Measurements from ENCODE around the gene KRT7. TPM values are rescaled to one million over a fixed set of nuclear protein-coding genes. Genes with fewer than 3 reads are reported as not detected.
"Not testable (repeated sequence)": the region's sequence is repeated elsewhere in the genome, so short reads cannot be mapped to it uniquely, and the experiment has no call there.

Gene KRT7
- total RNA-seq, 1 experiment from 2014 or later, result 13.9 TPM

GRCh38 chr12:52285172-52285745 is 52.2 kb downstream of the KRT7 start:
- TF ChIP-seq CTCF (IDR thresholded peaks at IDR 0.05; ENCODE audit: insufficient read depth in 1 of 2, low read depth in 1 of 2, low read length in 1 of 2, severe bottlenecking in 1 of 2, unreplicated experiment in 1 of 2), result no peak
- Mint-ChIP-seq H3K36me3 (ENCODE audit: insufficient read depth, unreplicated experiment) (no peaks in the 10 kb centered on the region), H3K4me3 (ENCODE audit: unreplicated experiment) (no peak overlapping the region), H3K27ac (ENCODE audit: unreplicated experiment) (no peak overlapping the region), H3K9me3 (ENCODE audit: unreplicated experiment) (no peaks in the 10 kb centered on the region), H3K4me1 (ENCODE audit: low read depth, unreplicated experiment) (peaks cover 7% of the 10 kb centered on the region), H3K27me3 (ENCODE audit: insufficient read depth, unreplicated experiment) (no peaks in the 10 kb centered on the region)
- Histone ChIP-seq H3K27me3 (replicated peaks; ENCODE audit: control insufficient read depth, insufficient read depth, low read length) (no peaks in the 10 kb centered on the region), H3K36me3 (ENCODE audit: control insufficient read depth, insufficient read depth, low read length) (no peaks in the 10 kb centered on the region), H3K4me1 (peaks cover 16% of the 10 kb centered on the region), H3K9me3 (no peaks in the 10 kb centered on the region), H3K4me3 (ENCODE audit: low read depth, low read length) (no peak overlapping the region)
- CTCF ChIA-PET, result no interaction called here
- intact Hi-C loops (cut with micrococcal nuclease; ENCODE audit: unreplicated experiment), result no loop called here
- no TSS peak for BruUV-seq (replicated peaks)
- no peak for DNase-seq
- POLR2A ChIA-PET, result no interaction called here

- Mint-ChIP-seq H3K9me3 (ENCODE audit: unreplicated experiment) (no peaks in the 10 kb centered on the region), H3K27ac (ENCODE audit: unreplicated experiment) (no peak overlapping the region), H3K27me3 (ENCODE audit: insufficient read depth, unreplicated experiment) (no peaks in the 10 kb centered on the region), H3K4me3 (ENCODE audit: unreplicated experiment) (no peak overlapping the region), H3K36me3 (ENCODE audit: insufficient read depth, unreplicated experiment) (no peaks in the 10 kb centered on the region), H3K4me1 (ENCODE audit: low read depth, unreplicated experiment) (peaks cover 7% of the 10 kb centered on the region)
- H3K27me3 ChIP-seq (replicated peaks; ENCODE audit: control insufficient read depth, insufficient read depth, low read length), result no peaks in the 10 kb centered on the region
- BruUV-seq (replicated peaks), result no TSS peak
- peaks cover 9% of the 10 kb centered on the region for H3K4me1 ChIP-seq
- POLR2A ChIA-PET, result no interaction called here
- DNase-seq, result no peak
- intact Hi-C loops (cut with micrococcal nuclease; ENCODE audit: unreplicated experiment), result no loop called here
- H3K9me3 ChIP-seq, result no peaks in the 10 kb centered on the region
- H3K4me3 ChIP-seq (ENCODE audit: low read depth, low read length), result no peak overlapping the region
- TF ChIP-seq CTCF (IDR thresholded peaks at IDR 0.05; ENCODE audit: insufficient read depth in 1 of 2, low read depth in 1 of 2, low read length in 1 of 2, severe bottlenecking in 1 of 2, unreplicated experiment in 1 of 2), result no peak
- CTCF ChIA-PET, result no interaction called here
- H3K36me3 ChIP-seq (ENCODE audit: control insufficient read depth, insufficient read depth, low read length), result no peaks in the 10 kb centered on the region
Observed at GRCh38 chr12:52285851-52286530, 52.9 kb downstream of the KRT7 start.

GRCh38 chr12:52286857-52287785 is 54.1 kb downstream of the KRT7 start:
- CTCF ChIA-PET; H3K9me3 Mint-ChIP-seq (ENCODE audit: unreplicated experiment); DNase-seq; H3K4me3 ChIP-seq (ENCODE audit: low read depth, low read length); H3K9me3 ChIP-seq; H3K27ac Mint-ChIP-seq (ENCODE audit: unreplicated experiment); intact Hi-C loops (cut with micrococcal nuclease; ENCODE audit: unreplicated experiment); H3K36me3 ChIP-seq (ENCODE audit: control insufficient read depth, insufficient read depth, low read length); H3K4me1 ChIP-seq; H3K36me3 Mint-ChIP-seq (ENCODE audit: insufficient read depth, unreplicated experiment); H3K27me3 ChIP-seq (replicated peaks; ENCODE audit: control insufficient read depth, insufficient read depth, low read length); H3K4me3 Mint-ChIP-seq (ENCODE audit: unreplicated experiment); BruUV-seq (replicated peaks); H3K4me1 Mint-ChIP-seq (ENCODE audit: low read depth, unreplicated experiment); H3K27me3 Mint-ChIP-seq (ENCODE audit: insufficient read depth, unreplicated experiment); POLR2A ChIA-PET: not testable (repeated sequence)

GRCh38 chr12:52287816-52288805 is 55.1 kb downstream of the KRT7 start:
- H3K9me3 Mint-ChIP-seq (ENCODE audit: unreplicated experiment); H3K4me1 ChIP-seq; H3K27me3 ChIP-seq (replicated peaks; ENCODE audit: control insufficient read depth, insufficient read depth, low read length); DNase-seq; H3K9me3 ChIP-seq; H3K36me3 ChIP-seq (ENCODE audit: control insufficient read depth, insufficient read depth, low read length); H3K4me3 ChIP-seq (ENCODE audit: low read depth, low read length); H3K27me3 Mint-ChIP-seq (ENCODE audit: insufficient read depth, unreplicated experiment); intact Hi-C loops (cut with micrococcal nuclease; ENCODE audit: unreplicated experiment); POLR2A ChIA-PET; H3K4me1 Mint-ChIP-seq (ENCODE audit: low read depth, unreplicated experiment); H3K4me3 Mint-ChIP-seq (ENCODE audit: unreplicated experiment); H3K27ac Mint-ChIP-seq (ENCODE audit: unreplicated experiment); BruUV-seq (replicated peaks); CTCF ChIA-PET; H3K36me3 Mint-ChIP-seq (ENCODE audit: insufficient read depth, unreplicated experiment): not testable (repeated sequence)
